VCaP (cell line): ENCODE measurements around the gene KCNK15.

ENCODE experiments used
- H3K27ac ChIP-seq: fragments of 450-650 bp; 2 replicates; pipeline ENCODE4 v1.5.1; 2017
- CTCF ChIP-seq: fragments of 450-650 bp; conservative IDR thresholded peaks from 2 replicates; pipeline ENCODE4 v1.5.1; 2017; ENCODE audit warnings: mild to moderate bottlenecking, moderate library complexity

The KCNK15 gene

GRCh38 chr20:44785768-44786167 is 40.1 kb downstream of the KCNK15 start:
- peak; percentile 39; the same call in 1 of the 2 replicates for TF ChIP-seq CTCF
- no peak overlapping the region for H3K27ac ChIP-seq

GRCh38 chr20:44787299-44787698 is 41.6 kb downstream of the KCNK15 start:
- no peak overlapping the region for H3K27ac ChIP-seq
- TF ChIP-seq CTCF: no peak

- TF ChIP-seq CTCF: no peak
- H3K27ac ChIP-seq: no peak overlapping the region
Observed at GRCh38 chr20:44788706-44789456, 43.2 kb downstream of the KCNK15 start.

GRCh38 chr20:44790638-44791393 is 45.2 kb downstream of the KCNK15 start:
- no peak overlapping the region for H3K27ac ChIP-seq
- no peak for TF ChIP-seq CTCF

- H3K27ac ChIP-seq: no peak overlapping the region
- no peak for TF ChIP-seq CTCF
Observed at GRCh38 chr20:44792796-44793195, 47.1 kb downstream of the KCNK15 start.

- H3K27ac ChIP-seq: no peak overlapping the region
- TF ChIP-seq CTCF: no peak
Observed at GRCh38 chr20:44795836-44796235, 50.2 kb downstream of the KCNK15 start.

GRCh38 chr20:44796311-44796710 is 50.6 kb downstream of the KCNK15 start:
- TF ChIP-seq CTCF: no peak
- H3K27ac ChIP-seq: no peak overlapping the region
